PFSK-1 (cell line): Measurements from ENCODE around the gene STON2.

Experiments used
- POLR2AphosphoS5 ChIP-seq: IDR thresholded peaks from 2 replicates; pipeline ENCODE4 v1.6.1; 2012; ENCODE audit warnings: low read depth, mild to moderate bottlenecking, control low read depth, low read length, moderate library complexity
- SIN3A ChIP-seq: IDR thresholded peaks from 2 replicates; pipeline ENCODE4 v1.6.1; 2012; ENCODE audit warnings: mild to moderate bottlenecking, low read length, moderate library complexity, borderline replicate concordance; ENCODE audit not compliant: insufficient read depth
- TAF1 ChIP-seq: IDR thresholded peaks from 2 replicates; pipeline ENCODE4 v1.6.1; 2012; ENCODE audit warnings: low read length, control low read depth, borderline replicate concordance; ENCODE audit not compliant: insufficient read depth
- TF ChIP-seq, protein P1 (sequence below), 2 experiments: IDR thresholded peaks; 2 replicates each; pipeline versions ENCODE4 v1.6.1 to v1.8.0; 2011 to 2012; ENCODE audit warnings: low read depth in 2 of 2, low read length in 2 of 2, control low read depth in 1 of 2, inconsistent platforms in 1 of 2, mild to moderate bottlenecking in 1 of 2, moderate library complexity in 1 of 2; ENCODE audit not compliant: insufficient read depth in 1 of 2

DNA sequence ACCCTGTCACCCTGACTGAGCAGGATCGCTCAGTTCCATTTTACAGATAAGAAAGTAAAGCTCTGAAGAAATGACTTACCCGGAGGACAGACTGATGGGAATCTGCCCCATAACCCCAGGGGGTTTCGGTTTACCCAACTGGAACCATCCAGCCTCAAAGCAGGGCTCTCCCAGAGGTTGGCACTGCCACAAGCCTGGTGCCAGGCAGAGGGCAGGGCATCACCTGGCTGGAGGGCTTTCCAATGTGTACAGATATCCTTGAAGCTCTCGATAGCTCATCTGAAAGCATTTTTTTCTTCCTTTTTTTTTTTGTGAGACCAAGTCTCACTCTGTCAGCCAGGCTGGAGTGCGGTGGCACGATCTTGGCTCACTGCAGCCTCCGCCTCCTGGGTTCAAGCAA is 33.2 kb downstream of the STON2 start:
- TF ChIP-seq, protein P1, sequence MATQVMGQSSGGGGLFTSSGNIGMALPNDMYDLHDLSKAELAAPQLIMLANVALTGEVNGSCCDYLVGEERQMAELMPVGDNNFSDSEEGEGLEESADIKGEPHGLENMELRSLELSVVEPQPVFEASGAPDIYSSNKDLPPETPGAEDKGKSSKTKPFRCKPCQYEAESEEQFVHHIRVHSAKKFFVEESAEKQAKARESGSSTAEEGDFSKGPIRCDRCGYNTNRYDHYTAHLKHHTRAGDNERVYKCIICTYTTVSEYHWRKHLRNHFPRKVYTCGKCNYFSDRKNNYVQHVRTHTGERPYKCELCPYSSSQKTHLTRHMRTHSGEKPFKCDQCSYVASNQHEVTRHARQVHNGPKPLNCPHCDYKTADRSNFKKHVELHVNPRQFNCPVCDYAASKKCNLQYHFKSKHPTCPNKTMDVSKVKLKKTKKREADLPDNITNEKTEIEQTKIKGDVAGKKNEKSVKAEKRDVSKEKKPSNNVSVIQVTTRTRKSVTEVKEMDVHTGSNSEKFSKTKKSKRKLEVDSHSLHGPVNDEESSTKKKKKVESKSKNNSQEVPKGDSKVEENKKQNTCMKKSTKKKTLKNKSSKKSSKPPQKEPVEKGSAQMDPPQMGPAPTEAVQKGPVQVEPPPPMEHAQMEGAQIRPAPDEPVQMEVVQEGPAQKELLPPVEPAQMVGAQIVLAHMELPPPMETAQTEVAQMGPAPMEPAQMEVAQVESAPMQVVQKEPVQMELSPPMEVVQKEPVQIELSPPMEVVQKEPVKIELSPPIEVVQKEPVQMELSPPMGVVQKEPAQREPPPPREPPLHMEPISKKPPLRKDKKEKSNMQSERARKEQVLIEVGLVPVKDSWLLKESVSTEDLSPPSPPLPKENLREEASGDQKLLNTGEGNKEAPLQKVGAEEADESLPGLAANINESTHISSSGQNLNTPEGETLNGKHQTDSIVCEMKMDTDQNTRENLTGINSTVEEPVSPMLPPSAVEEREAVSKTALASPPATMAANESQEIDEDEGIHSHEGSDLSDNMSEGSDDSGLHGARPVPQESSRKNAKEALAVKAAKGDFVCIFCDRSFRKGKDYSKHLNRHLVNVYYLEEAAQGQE (IDR thresholded peaks at IDR 0.05; ENCODE audit: insufficient read depth in 1 of 2, low read depth in 2 of 2, low read length in 2 of 2), result no peak
- TF ChIP-seq TAF1 (no peak), POLR2AphosphoS5 (no peak), SIN3A (no peak)
